IMR-90 (cell line): Measurements from ENCODE around the gene NDUFS3. TPM values are rescaled to one million over a fixed set of nuclear protein-coding genes. Genes with fewer than 3 reads are reported as not detected.
"Not testable (repeated sequence)": the region's sequence is repeated elsewhere in the genome, so short reads cannot be mapped to it uniquely, and the experiment has no call there.

Source experiments
- ATAC-seq: fragments of 200-7000 bp; cut with Tn5 transposase; 2 replicates; pipeline ENCODE4 v1.9.1; 2020; ENCODE audit warnings: low read depth, mild to moderate bottlenecking, moderate library complexity
- BruUV-seq: library from RNA; stranded (reverse); fragments of 400-500 nt; replicated peaks from 2 replicates; lab custom pipeline; 2021; lab: Mats Ljungman, UMichigan
- CTCF ChIA-PET: fragments of 300-600 bp; formaldehyde crosslinking; extraction: SDS; loops from one replicate; lab custom pipeline; 2021; ENCODE audit warnings: antibody characterized with exemption; lab: Yijun Ruan, JAX
- POLR2A ChIA-PET: fragments of 300-600 bp; sonication (Branson Sonifier 250); formaldehyde crosslinking; loops from one replicate; lab custom pipeline; 2022; ENCODE audit warnings: antibody characterized with exemption; ENCODE audit not compliant: unreplicated experiment; lab: Charles Lee
- DNase-seq: peaks from one replicate; pipeline ENCODE4 v3.0.0; 2013
- H2AFZ ChIP-seq: replicated peaks from 2 replicates; pipeline ENCODE3; 2013; ENCODE audit warnings: low read length, mild to moderate bottlenecking; ENCODE audit not compliant: poor library complexity
- H2AK5ac ChIP-seq: 2 replicates; pipeline ENCODE4 v1.6.1; 2013; ENCODE audit warnings: low read depth, low read length, inconsistent platforms
- H2AK9ac ChIP-seq: replicated peaks from 2 replicates; pipeline ENCODE3; 2013; ENCODE audit warnings: mild to moderate bottlenecking, low read depth, low read length, moderate library complexity; ENCODE audit not compliant: poor library complexity
- H2BK120ac ChIP-seq: 2 replicates; pipeline ENCODE4 v1.6.1; 2013; ENCODE audit warnings: low read depth, low read length, inconsistent platforms
- H2BK15ac ChIP-seq: 3 replicates; pipeline ENCODE4 v1.6.1; 2013; ENCODE audit warnings: low read depth, low read length, inconsistent platforms
- H2BK20ac ChIP-seq: 2 replicates; pipeline ENCODE4 v1.6.1; 2013; ENCODE audit warnings: low read depth, mild to moderate bottlenecking, inconsistent platforms, low read length, moderate library complexity
- H2BK5ac ChIP-seq: 2 replicates; pipeline ENCODE4 v1.6.1; 2013; ENCODE audit warnings: mild to moderate bottlenecking, low read depth, low read length, inconsistent platforms; ENCODE audit not compliant: poor library complexity, severe bottlenecking
- H3K14ac ChIP-seq: replicated peaks from 2 replicates; pipeline ENCODE4 v1.6.1; 2013; ENCODE audit warnings: low read depth, low read length, inconsistent platforms
- H3K18ac ChIP-seq: 2 replicates; pipeline ENCODE4 v1.6.1; 2013; ENCODE audit warnings: low read depth, low read length, control low read depth
- H3K23ac ChIP-seq: 2 replicates; pipeline ENCODE4 v1.6.1; 2013; ENCODE audit warnings: low read depth, low read length, inconsistent platforms
- H3K27ac ChIP-seq: 2 replicates; pipeline ENCODE4 v1.5.1; 2013; ENCODE audit warnings: mild to moderate bottlenecking, control low read depth, low read length; ENCODE audit not compliant: insufficient read depth
- H3K27me3 ChIP-seq: 2 replicates; pipeline ENCODE4 v1.6.1; 2013; ENCODE audit warnings: low read length; ENCODE audit not compliant: control insufficient read depth, insufficient read depth
- H3K36me3 ChIP-seq: 2 replicates; pipeline ENCODE4 v1.6.1; 2013; ENCODE audit warnings: low read length, mixed read lengths; ENCODE audit not compliant: control insufficient read depth, insufficient read depth
- H3K4ac ChIP-seq: 2 replicates; pipeline ENCODE4 v1.6.1; 2013; ENCODE audit warnings: low read depth, low read length, inconsistent platforms
- H3K4me1 ChIP-seq: 2 replicates; pipeline ENCODE4 v1.6.1; 2013; ENCODE audit warnings: low read length, mixed read lengths; ENCODE audit not compliant: control insufficient read depth, insufficient read depth
- H3K4me2 ChIP-seq: 2 replicates; pipeline ENCODE4 v1.6.1; 2013; ENCODE audit warnings: low read depth, mild to moderate bottlenecking, control low read depth, low read length, moderate library complexity
- H3K4me3 ChIP-seq: 2 replicates; pipeline ENCODE4 v1.5.1; 2013; ENCODE audit warnings: low read depth, mild to moderate bottlenecking, control low read depth, low read length, moderate library complexity; ENCODE audit not compliant: insufficient read depth
- H3K56ac ChIP-seq: 2 replicates; pipeline ENCODE4 v1.6.1; 2013; ENCODE audit warnings: low read length, inconsistent platforms; ENCODE audit not compliant: insufficient read depth; ENCODE audit errors: extremely low read depth
- H3K79me1 ChIP-seq, 2 experiments: 2 replicates each; pipeline ENCODE4 v1.6.1; 2013; ENCODE audit warnings: low read length in 2 of 2, inconsistent platforms in 1 of 2, low read depth in 1 of 2
- H3K9ac ChIP-seq: 2 replicates; pipeline ENCODE4 v1.6.1; 2013; ENCODE audit warnings: low read depth, low read length, control low read depth
- H3K9me1 ChIP-seq: 2 replicates; pipeline ENCODE4 v1.6.1; 2013; ENCODE audit warnings: low read length, inconsistent platforms; ENCODE audit not compliant: insufficient read depth
- H3K9me3 ChIP-seq: 2 replicates; pipeline ENCODE4 v1.6.1; 2013; ENCODE audit warnings: low read length; ENCODE audit not compliant: control insufficient read depth, insufficient read depth
- H4K20me1 ChIP-seq: 2 replicates; pipeline ENCODE4 v1.6.1; 2013; ENCODE audit warnings: low read length, inconsistent platforms; ENCODE audit not compliant: insufficient read depth
- H4K5ac ChIP-seq: 2 replicates; pipeline ENCODE4 v1.6.1; 2013; ENCODE audit warnings: mild to moderate bottlenecking, low read depth, low read length, control low read depth
- H4K8ac ChIP-seq, 2 experiments: 2 replicates each; pipeline ENCODE4 v1.6.1; 2013; ENCODE audit warnings: low read depth in 2 of 2, low read length in 2 of 2, control low read depth in 1 of 2, inconsistent platforms in 1 of 2
- H4K91ac ChIP-seq: 2 replicates; pipeline ENCODE4 v1.6.1; 2013; ENCODE audit warnings: low read depth, low read length, inconsistent platforms; ENCODE audit not compliant: insufficient read depth
- WGBS, 2 experiments: methylation state at CpG; one replicate each; pipeline versions ENCODE4 v1.1.5 to v1.1.7; 2013; ENCODE audit warnings: missing lambda C conversion rate in 2 of 2; ENCODE audit not compliant: insufficient read length in 1 of 2; ENCODE audit errors: extremely low coverage in 2 of 2; 5-methylcytosine and 5-hydroxymethylcytosine counted together
- dilution Hi-C: fragments of 300-500 bp; cut with HindIII; formaldehyde crosslinking; loops from one replicate; pipeline ENCODE4 v1.14.3; 2018; ENCODE audit warnings: low sequenced_read_pairs; ENCODE audit not compliant: unreplicated experiment
- in situ Hi-C: fragments of 300-500 bp; cut with MboI; formaldehyde crosslinking; loops from 3 replicates; pipeline ENCODE4 v1.14.3; 2019; ENCODE audit warnings: low sequenced_read_pairs, inconsistent platforms, mixed read lengths
- intact Hi-C: fragments of 100-400 bp; cut with micrococcal nuclease; formaldehyde crosslinking; loops from 2 replicates; pipeline ENCODE4 v1.10.0; 2022
- polyA plus RNA-seq, 3 experiments: library from polyadenylated mRNA; depleted of rRNA; stranded (reverse); fragments of >200 nt; gene quantifications; 2 replicates each; pipeline ENCODE4 v1.2.3, GENCODE V29; 2012; ENCODE audit warnings: low replicate concordance in 1 of 3
- total RNA-seq: library from RNA; depleted of rRNA; stranded (reverse); fragments of >200 nt; gene quantifications from 2 replicates; pipeline ENCODE4 v1.2.3, GENCODE V29; 2012

NDUFS3 gene
- total and polyA plus RNA-seq, 2 of the 4 experiments (the other 2 are of a cell fraction) = 77.1 to 108 TPM

GRCh38 chr11:47530721-47531120 lies 48.2 kb upstream of the NDUFS3 start:
- H3K56ac ChIP-seq, H3K27ac ChIP-seq, H3K36me3 ChIP-seq, H3K4me2 ChIP-seq, H4K91ac ChIP-seq, H4K5ac ChIP-seq, H4K8ac ChIP-seq, H3K27me3 ChIP-seq, H2BK120ac ChIP-seq, DNase-seq, H2BK20ac ChIP-seq, H3K14ac ChIP-seq, H3K23ac ChIP-seq, H3K4me3 ChIP-seq, H3K9ac ChIP-seq, H2AK9ac ChIP-seq, BruUV-seq, H2AFZ ChIP-seq, ATAC-seq, H2BK15ac ChIP-seq, H3K9me3 ChIP-seq, dilution Hi-C loops, in situ Hi-C loops, H2AK5ac ChIP-seq, H3K4ac ChIP-seq, H2BK5ac ChIP-seq, H3K9me1 ChIP-seq, CTCF ChIA-PET, H3K18ac ChIP-seq, POLR2A ChIA-PET: not testable (repeated sequence)
- peaks cover 11% of the 10 kb centered on the region for H3K4me1 ChIP-seq
- intact Hi-C loops = loop anchor here (10.0 kb wide), 1 partner anchor 46 kb away; no protein-coding TSS in a partner anchor
- 94% methylated on average over 6 of the region's 9 CpGs; no CpG with 5 or more reads in 1 of the 2 experiments for whole genome bisulfite sequencing, 2 experiments
- H3K79me1 ChIP-seq = peaks cover 3 to 71% of the 10 kb centered on the region in 2 experiments; a peak in 3 of 4 replicates
- peaks cover 96% of the 10 kb centered on the region for H4K20me1 ChIP-seq
